Stimulated activated CD4-positive, alpha-beta T cell treated with anti-CD3 and anti-CD28 coated beads, Interleukin-4, amount 100 ng/mL, for 48 hours (primary cell): ENCODE measurements around the gene PARN.
"Not testable (repeated sequence)": the region's sequence is repeated elsewhere in the genome, so short reads cannot be mapped to it uniquely, and the experiment has no call there.

ENCODE experiments used
- DNase-seq, 2 donors: peaks; one replicate each; pipeline ENCODE4 v3.0.0-alpha.2; 2020; ENCODE audit warnings: low read depth in 2 of 2

Gene PARN

GRCh38 chr16:14574698-14575415, 55.2 kb downstream of the PARN start:
- not testable (repeated sequence) for DNase-seq

GRCh38 chr16:14572535-14572934, 57.5 kb downstream of the PARN start:
- no peak for DNase-seq

GRCh38 chr16:14569213-14569612, 60.8 kb downstream of the PARN start:
- DNase-seq = no peak

- DNase-seq = no peak
Measured at GRCh38 chr16:14566599-14566998, 63.5 kb downstream of the PARN start.

- no peak for DNase-seq
Measured at GRCh38 chr16:14565688-14566025, 64.4 kb downstream of the PARN start.

GRCh38 chr16:14564861-14565687, 65.0 kb downstream of the PARN start:
- DNase-seq = no peak

- no peak for DNase-seq
Measured at GRCh38 chr16:14564323-14564722, 65.7 kb downstream of the PARN start.

GRCh38 chr16:14562691-14563491, 67.2 kb downstream of the PARN start:
- DNase-seq = no peak

GRCh38 chr16:14560523-14560922, 69.5 kb downstream of the PARN start:
- DNase-seq = no peak

GRCh38 chr16:14559809-14560241, 70.2 kb downstream of the PARN start:
- no peak for DNase-seq

- DNase-seq = no peak
Measured at GRCh38 chr16:14553447-14553846, 76.6 kb downstream of the PARN start.

GRCh38 chr16:14549789-14550153, 80.3 kb downstream of the PARN start:
- no peak for DNase-seq

GRCh38 chr16:14548933-14549788, 80.9 kb downstream of the PARN start:
- DNase-seq = no peak

- DNase-seq = no peak
Measured at GRCh38 chr16:14545346-14545884, 84.6 kb downstream of the PARN start.

- DNase-seq = not testable (repeated sequence)
Measured at GRCh38 chr16:14544846-14545245, 85.2 kb downstream of the PARN start.

- DNase-seq = no peak
Measured at GRCh38 chr16:14539631-14540030, 90.4 kb downstream of the PARN start.

GRCh38 chr16:14539156-14539555, 90.9 kb downstream of the PARN start:
- DNase-seq = no peak

GRCh38 chr16:14538604-14539003, 91.5 kb downstream of the PARN start:
- no peak for DNase-seq

- no peak for DNase-seq
Measured at GRCh38 chr16:14531613-14532012, 98.4 kb downstream of the PARN start.

- DNase-seq = no peak
Measured at GRCh38 chr16:14531101-14531500, 99.0 kb downstream of the PARN start.

- DNase-seq = no peak
Measured at GRCh38 chr16:14530046-14530445, 100.0 kb downstream of the PARN start.
